Dermis blood vessel endothelial cell (primary cell): ENCODE measurements around the gene NEK7. TPM values are rescaled to one million over a fixed set of nuclear protein-coding genes. Genes with fewer than 3 reads are reported as not detected.

ENCODE experiments used
- DNase-seq: peaks from one replicate; pipeline ENCODE4 v3.0.0; 2010
- total RNA-seq: library from RNA; depleted of rRNA; stranded (reverse); fragments of >200 nt; gene quantifications from 2 replicates; pipeline ENCODE4 v1.2.3, GENCODE V29; 2014

The NEK7 gene
- total RNA-seq, 1 donor from 2014 or later: 68.1 TPM

- no peak for DNase-seq
Measured at GRCh38 chr1:198258491-198258890, 101.7 kb downstream of the NEK7 start.

- no peak for DNase-seq
Measured at GRCh38 chr1:198259333-198260074, 102.7 kb downstream of the NEK7 start.

- DNase-seq: no peak
Measured at GRCh38 chr1:198261886-198262285, 105.1 kb downstream of the NEK7 start.

GRCh38 chr1:198263186-198263585 is 106.4 kb downstream of the NEK7 start:
- DNase-seq: no peak

- DNase-seq: no peak
Measured at GRCh38 chr1:198264282-198264681, 107.5 kb downstream of the NEK7 start.

- peak; percentile 28 for DNase-seq
Measured at GRCh38 chr1:198265073-198265661, 108.4 kb downstream of the NEK7 start.

GRCh38 chr1:198267056-198267455 is 110.3 kb downstream of the NEK7 start:
- DNase-seq: no peak

- peak; percentile 33 for DNase-seq
Measured at GRCh38 chr1:198267921-198268320, 111.1 kb downstream of the NEK7 start.

- DNase-seq: peak; percentile 52
Measured at GRCh38 chr1:198268784-198269645, 112.2 kb downstream of the NEK7 start.

GRCh38 chr1:198269646-198269940 is 112.8 kb downstream of the NEK7 start:
- no peak for DNase-seq

- DNase-seq: peak; percentile 27
Measured at GRCh38 chr1:198270273-198270828, 113.6 kb downstream of the NEK7 start.

GRCh38 chr1:198271467-198271866 is 114.7 kb downstream of the NEK7 start:
- DNase-seq: no peak

- DNase-seq: no peak
Measured at GRCh38 chr1:198272492-198272891, 115.7 kb downstream of the NEK7 start.

- peak; percentile 21 for DNase-seq
Measured at GRCh38 chr1:198273748-198274295, 117.0 kb downstream of the NEK7 start.

- no peak for DNase-seq
Measured at GRCh38 chr1:198275597-198275996, 118.8 kb downstream of the NEK7 start.

- DNase-seq: no peak
Measured at GRCh38 chr1:198276241-198276640, 119.4 kb downstream of the NEK7 start.

- no peak for DNase-seq
Measured at GRCh38 chr1:198278943-198279342, 122.1 kb downstream of the NEK7 start.

- no peak for DNase-seq
Measured at GRCh38 chr1:198280080-198280479, 123.3 kb downstream of the NEK7 start.

- no peak for DNase-seq
Measured at GRCh38 chr1:198281911-198282310, 125.1 kb downstream of the NEK7 start.

GRCh38 chr1:198283222-198283621 is 126.4 kb downstream of the NEK7 start:
- no peak for DNase-seq

GRCh38 chr1:198287916-198288315 is 131.1 kb downstream of the NEK7 start:
- no peak for DNase-seq

- DNase-seq: no peak
Measured at GRCh38 chr1:198290089-198290683, 133.4 kb downstream of the NEK7 start.

GRCh38 chr1:198291036-198291435 is 134.2 kb downstream of the NEK7 start:
- no peak for DNase-seq
